OCI-LY7 (cell line): Measurements from ENCODE around the gene METTL27.

Source experiments
- EZH2phosphoT487 ChIP-seq: fragments of 200-600 bp; sonication (generic); IDR thresholded peaks from 2 replicates; pipeline ENCODE4 v1.6.1; 2018; ENCODE audit warnings: low read depth, borderline replicate concordance, mild to moderate bottlenecking, mixed run types, antibody characterized with exemption, low read length, moderate library complexity, mixed read lengths
- TF ChIP-seq, protein P1 (sequence below): fragments of 200-600 bp; sonication (generic); conservative IDR thresholded peaks from 2 replicates; pipeline ENCODE4 v1.5.1; 2014; ENCODE audit warnings: mild to moderate bottlenecking, antibody characterized with exemption, low read length, moderate library complexity, mixed read lengths

DNA sequence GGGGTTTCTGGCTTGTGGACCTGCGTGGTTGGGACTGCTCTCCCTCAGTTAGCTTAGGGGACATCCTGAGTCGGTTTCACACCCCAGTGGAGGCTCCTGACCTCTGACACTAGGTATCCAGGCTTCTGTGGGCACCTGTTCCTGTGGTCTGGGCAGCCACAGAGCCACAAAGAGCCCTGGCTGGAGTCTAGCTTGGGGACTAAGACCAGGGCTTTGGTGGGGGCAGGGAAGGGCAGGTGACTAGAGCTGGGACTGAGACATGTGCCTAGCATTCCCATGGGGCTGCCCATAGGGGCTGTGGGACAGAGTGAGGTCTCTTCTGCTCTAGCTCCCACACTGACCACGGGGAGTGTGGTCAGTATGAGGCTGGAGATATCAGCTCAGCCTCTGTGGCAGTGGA, 14.6 kb upstream of the METTL27 start:
- TF ChIP-seq, protein P1, sequence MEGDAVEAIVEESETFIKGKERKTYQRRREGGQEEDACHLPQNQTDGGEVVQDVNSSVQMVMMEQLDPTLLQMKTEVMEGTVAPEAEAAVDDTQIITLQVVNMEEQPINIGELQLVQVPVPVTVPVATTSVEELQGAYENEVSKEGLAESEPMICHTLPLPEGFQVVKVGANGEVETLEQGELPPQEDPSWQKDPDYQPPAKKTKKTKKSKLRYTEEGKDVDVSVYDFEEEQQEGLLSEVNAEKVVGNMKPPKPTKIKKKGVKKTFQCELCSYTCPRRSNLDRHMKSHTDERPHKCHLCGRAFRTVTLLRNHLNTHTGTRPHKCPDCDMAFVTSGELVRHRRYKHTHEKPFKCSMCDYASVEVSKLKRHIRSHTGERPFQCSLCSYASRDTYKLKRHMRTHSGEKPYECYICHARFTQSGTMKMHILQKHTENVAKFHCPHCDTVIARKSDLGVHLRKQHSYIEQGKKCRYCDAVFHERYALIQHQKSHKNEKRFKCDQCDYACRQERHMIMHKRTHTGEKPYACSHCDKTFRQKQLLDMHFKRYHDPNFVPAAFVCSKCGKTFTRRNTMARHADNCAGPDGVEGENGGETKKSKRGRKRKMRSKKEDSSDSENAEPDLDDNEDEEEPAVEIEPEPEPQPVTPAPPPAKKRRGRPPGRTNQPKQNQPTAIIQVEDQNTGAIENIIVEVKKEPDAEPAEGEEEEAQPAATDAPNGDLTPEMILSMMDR: no peak
- no peak for TF ChIP-seq EZH2phosphoT487
